ENCODE results near the gene REPS2. TPM values are rescaled to one million over a fixed set of nuclear protein-coding genes. Genes with fewer than 3 reads are reported as not detected.

The REPS2 gene
- total and polyA plus RNA-seq, 2 experiments from 2014 or later: 1.2 to 4.4 TPM

DNA sequence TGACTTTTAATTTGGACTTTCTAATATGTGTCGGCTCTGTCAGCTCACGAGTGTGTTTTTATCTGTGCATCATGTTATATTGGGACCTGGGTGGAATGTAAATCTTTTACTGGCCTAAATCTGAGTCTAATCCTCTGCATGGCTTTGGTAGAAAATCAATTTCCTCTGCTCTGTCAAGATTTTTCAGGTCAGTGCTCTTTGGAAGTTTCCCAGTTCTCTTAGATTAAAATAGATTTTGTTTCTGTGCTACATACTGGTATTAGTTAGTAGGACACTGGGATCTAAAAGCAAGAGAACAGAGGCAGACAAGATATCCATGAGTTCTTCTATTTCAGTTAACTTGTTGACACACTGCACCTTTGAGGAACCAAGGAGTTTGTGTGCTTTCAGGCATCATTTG, 39.7 kb downstream of the REPS2 start:
- Histone ChIP-seq H3K79me2 (replicated peaks; ENCODE audit: insufficient read depth) (no peaks in the 10 kb centered on the region), H3K4me3 (no peak overlapping the region), H3F3A (replicated peaks; ENCODE audit: low read depth) (no peaks in the 10 kb centered on the region), H3K4me1 (ENCODE audit: insufficient read depth) (no peaks in the 10 kb centered on the region), H3K4me2 (no peak overlapping the region), H3K27me3 (ENCODE audit: insufficient read depth) (no peaks in the 10 kb centered on the region), H3K27ac (ENCODE audit: low read depth) (no peak overlapping the region), H3K36me3 (ENCODE audit: insufficient read depth) (no peaks in the 10 kb centered on the region), H4K20me1 (replicated peaks; ENCODE audit: insufficient read depth) (no peaks in the 10 kb centered on the region), H2AFZ (no peak overlapping the region), H3K9me2 (ENCODE audit: insufficient read depth) (no peaks in the 10 kb centered on the region)
- TF ChIP-seq, protein P1, sequence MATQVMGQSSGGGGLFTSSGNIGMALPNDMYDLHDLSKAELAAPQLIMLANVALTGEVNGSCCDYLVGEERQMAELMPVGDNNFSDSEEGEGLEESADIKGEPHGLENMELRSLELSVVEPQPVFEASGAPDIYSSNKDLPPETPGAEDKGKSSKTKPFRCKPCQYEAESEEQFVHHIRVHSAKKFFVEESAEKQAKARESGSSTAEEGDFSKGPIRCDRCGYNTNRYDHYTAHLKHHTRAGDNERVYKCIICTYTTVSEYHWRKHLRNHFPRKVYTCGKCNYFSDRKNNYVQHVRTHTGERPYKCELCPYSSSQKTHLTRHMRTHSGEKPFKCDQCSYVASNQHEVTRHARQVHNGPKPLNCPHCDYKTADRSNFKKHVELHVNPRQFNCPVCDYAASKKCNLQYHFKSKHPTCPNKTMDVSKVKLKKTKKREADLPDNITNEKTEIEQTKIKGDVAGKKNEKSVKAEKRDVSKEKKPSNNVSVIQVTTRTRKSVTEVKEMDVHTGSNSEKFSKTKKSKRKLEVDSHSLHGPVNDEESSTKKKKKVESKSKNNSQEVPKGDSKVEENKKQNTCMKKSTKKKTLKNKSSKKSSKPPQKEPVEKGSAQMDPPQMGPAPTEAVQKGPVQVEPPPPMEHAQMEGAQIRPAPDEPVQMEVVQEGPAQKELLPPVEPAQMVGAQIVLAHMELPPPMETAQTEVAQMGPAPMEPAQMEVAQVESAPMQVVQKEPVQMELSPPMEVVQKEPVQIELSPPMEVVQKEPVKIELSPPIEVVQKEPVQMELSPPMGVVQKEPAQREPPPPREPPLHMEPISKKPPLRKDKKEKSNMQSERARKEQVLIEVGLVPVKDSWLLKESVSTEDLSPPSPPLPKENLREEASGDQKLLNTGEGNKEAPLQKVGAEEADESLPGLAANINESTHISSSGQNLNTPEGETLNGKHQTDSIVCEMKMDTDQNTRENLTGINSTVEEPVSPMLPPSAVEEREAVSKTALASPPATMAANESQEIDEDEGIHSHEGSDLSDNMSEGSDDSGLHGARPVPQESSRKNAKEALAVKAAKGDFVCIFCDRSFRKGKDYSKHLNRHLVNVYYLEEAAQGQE (IDR thresholded peaks at IDR 0.05; ENCODE audit: unreplicated experiment): no peak
- TF ChIP-seq, protein P2, sequence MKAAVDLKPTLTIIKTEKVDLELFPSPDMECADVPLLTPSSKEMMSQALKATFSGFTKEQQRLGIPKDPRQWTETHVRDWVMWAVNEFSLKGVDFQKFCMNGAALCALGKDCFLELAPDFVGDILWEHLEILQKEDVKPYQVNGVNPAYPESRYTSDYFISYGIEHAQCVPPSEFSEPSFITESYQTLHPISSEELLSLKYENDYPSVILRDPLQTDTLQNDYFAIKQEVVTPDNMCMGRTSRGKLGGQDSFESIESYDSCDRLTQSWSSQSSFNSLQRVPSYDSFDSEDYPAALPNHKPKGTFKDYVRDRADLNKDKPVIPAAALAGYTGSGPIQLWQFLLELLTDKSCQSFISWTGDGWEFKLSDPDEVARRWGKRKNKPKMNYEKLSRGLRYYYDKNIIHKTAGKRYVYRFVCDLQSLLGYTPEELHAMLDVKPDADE (IDR thresholded peaks at IDR 0.05): no peak
- TF ChIP-seq EZH2 (IDR thresholded peaks at IDR 0.05; ENCODE audit: low read depth, unreplicated experiment) (no peak), NANOG (IDR thresholded peaks at IDR 0.05; ENCODE audit: borderline replicate concordance) (no peak)
- no peaks in the 10 kb centered on the region for H3K4me1 Mint-ChIP-seq
- ATAC-seq (no peak), DNase-seq (ENCODE audit: low spot score) (no peak)
- H3K27me3 Mint-ChIP-seq (ENCODE audit: insufficient read depth, low read depth, poor library complexity): no peaks in the 10 kb centered on the region
- no peak overlapping the region for H3K4me3 Mint-ChIP-seq
- H3K27ac Mint-ChIP-seq: no peak overlapping the region
- H3K9me3 Mint-ChIP-seq: peaks cover 5% of the 10 kb centered on the region; the same call in 1 of the 3 replicates
- no peaks in the 10 kb centered on the region for H3K36me3 Mint-ChIP-seq (ENCODE audit: low read depth)

DNA sequence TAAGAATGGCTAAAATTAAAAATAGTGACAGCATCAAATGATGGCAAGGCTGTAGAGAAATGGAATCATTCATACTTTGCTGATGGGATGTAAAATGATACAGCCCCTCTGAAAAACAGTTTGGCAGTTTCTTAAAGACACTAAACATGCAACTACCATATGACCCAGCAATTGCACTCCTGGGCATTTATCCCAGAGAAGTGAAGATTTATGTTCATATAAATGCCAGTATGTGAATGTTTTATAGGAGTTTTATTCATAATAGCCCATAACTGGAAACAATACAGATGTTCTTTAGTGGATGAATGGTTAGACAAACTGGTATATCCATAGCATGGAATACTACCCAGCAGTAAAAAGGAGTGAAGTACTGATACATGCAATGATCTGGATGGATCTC, 43.3 kb downstream of the REPS2 start:
- Mint-ChIP-seq H3K4me1 (no peaks in the 10 kb centered on the region), H3K9me3 (peaks cover 5% of the 10 kb centered on the region; the same call in 1 of the 3 replicates), H3K36me3 (ENCODE audit: low read depth) (no peaks in the 10 kb centered on the region), H3K27me3 (ENCODE audit: insufficient read depth, low read depth, poor library complexity) (no peaks in the 10 kb centered on the region), H3K27ac (no peak overlapping the region), H3K4me3 (no peak overlapping the region)
- no peaks in the 10 kb centered on the region for H3K36me3 ChIP-seq (ENCODE audit: insufficient read depth)
- no peaks in the 10 kb centered on the region for H3F3A ChIP-seq (replicated peaks; ENCODE audit: low read depth)
- no peaks in the 10 kb centered on the region for H3K27me3 ChIP-seq (ENCODE audit: insufficient read depth)
- no peaks in the 10 kb centered on the region for H3K9me2 ChIP-seq (ENCODE audit: insufficient read depth)
- DNase-seq (ENCODE audit: low spot score) (no peak), ATAC-seq (no peak)
- no peaks in the 10 kb centered on the region for H4K20me1 ChIP-seq (replicated peaks; ENCODE audit: insufficient read depth)
- no peak overlapping the region for H3K4me2 ChIP-seq
- no peak overlapping the region for H3K4me3 ChIP-seq
- no peak overlapping the region for H2AFZ ChIP-seq
- no peaks in the 10 kb centered on the region for H3K4me1 ChIP-seq (ENCODE audit: insufficient read depth)
- TF ChIP-seq CREB1 (CRISPR knock-in tag; IDR thresholded peaks at IDR 0.05; ENCODE audit: low read depth): no peak
- no peak overlapping the region for H3K27ac ChIP-seq (ENCODE audit: low read depth)
- no peaks in the 10 kb centered on the region for H3K79me2 ChIP-seq (replicated peaks; ENCODE audit: insufficient read depth)

DNA sequence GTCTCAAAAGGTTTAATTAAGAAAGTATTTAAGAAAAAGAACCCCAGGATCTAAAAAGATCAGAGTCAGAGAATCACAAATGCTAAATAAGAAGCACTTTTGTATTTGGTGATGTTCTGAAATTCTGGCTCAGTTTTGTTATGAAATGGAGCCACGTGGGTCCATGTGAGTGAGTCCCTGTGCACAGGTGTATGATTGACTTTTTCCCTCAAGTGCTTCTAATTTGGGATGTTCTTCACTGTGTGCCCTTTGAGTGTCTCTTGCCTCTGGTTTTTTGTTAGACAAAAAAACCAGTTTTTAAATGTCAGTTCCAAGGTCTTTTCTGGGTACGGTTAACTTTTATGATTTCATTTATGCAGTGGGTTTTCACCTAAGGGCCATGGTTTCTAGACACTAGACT, 44.4 kb downstream of the REPS2 start:
- DNase-seq (ENCODE audit: low spot score) (no peak), ATAC-seq (no peak)
- Histone ChIP-seq H3K4me3 (no peak overlapping the region), H3K9me2 (ENCODE audit: insufficient read depth) (no peaks in the 10 kb centered on the region), H3K4me2 (no peak overlapping the region), H3K4me1 (ENCODE audit: insufficient read depth) (no peaks in the 10 kb centered on the region), H3K36me3 (ENCODE audit: insufficient read depth) (no peaks in the 10 kb centered on the region), H3F3A (replicated peaks; ENCODE audit: low read depth) (no peaks in the 10 kb centered on the region), H3K79me2 (replicated peaks; ENCODE audit: insufficient read depth) (no peaks in the 10 kb centered on the region), H3K27me3 (ENCODE audit: insufficient read depth) (no peaks in the 10 kb centered on the region), H3K27ac (ENCODE audit: low read depth) (no peak overlapping the region), H4K20me1 (replicated peaks; ENCODE audit: insufficient read depth) (no peaks in the 10 kb centered on the region), H2AFZ (no peak overlapping the region)
- Mint-ChIP-seq H3K36me3 (ENCODE audit: low read depth) (no peaks in the 10 kb centered on the region), H3K27me3 (ENCODE audit: insufficient read depth, low read depth, poor library complexity) (no peaks in the 10 kb centered on the region), H3K9me3 (peaks cover 5% of the 10 kb centered on the region; the same call in 1 of the 3 replicates), H3K4me1 (no peaks in the 10 kb centered on the region), H3K4me3 (no peak overlapping the region), H3K27ac (no peak overlapping the region)
- TF ChIP-seq EZH2phosphoT487 (IDR thresholded peaks at IDR 0.05; ENCODE audit: unreplicated experiment) (no peak), JUNB (IDR thresholded peaks at IDR 0.05; ENCODE audit: unreplicated experiment) (no peak)

All from GM23338 (cell line).